Type B pancreatic cell (in vitro differentiated cells): ENCODE results near the gene LPCAT1. TPM values are rescaled to one million over a fixed set of nuclear protein-coding genes. Genes with fewer than 3 reads are reported as not detected.

Source experiments
- DNase-seq: peaks from one replicate; pipeline ENCODE4 v3.0.0; 2021; ENCODE audit warnings: mixed read lengths; ENCODE audit not compliant: unreplicated experiment; ENCODE audit errors: extremely low spot score
- H3K27ac Mint-ChIP-seq: 2 replicates; pipeline ENCODE4 v1.8.0; 2021; ENCODE audit warnings: mild to moderate bottlenecking, mixed read lengths
- H3K27me3 Mint-ChIP-seq: 2 replicates; pipeline ENCODE4 v1.8.0; 2021; ENCODE audit warnings: mixed read lengths
- H3K36me3 Mint-ChIP-seq: 2 replicates; pipeline ENCODE4 v1.8.0; 2021; ENCODE audit warnings: mixed read lengths
- H3K4me1 Mint-ChIP-seq: one replicate; pipeline ENCODE4 v1.8.0; 2021; ENCODE audit warnings: mixed read lengths; ENCODE audit not compliant: unreplicated experiment
- H3K4me3 Mint-ChIP-seq: 2 replicates; pipeline ENCODE4 v1.8.0; 2021; ENCODE audit warnings: mild to moderate bottlenecking, mixed read lengths
- H3K9me3 Mint-ChIP-seq: 2 replicates; pipeline ENCODE4 v1.8.0; 2021; ENCODE audit warnings: mixed read lengths
- CTCF ChIP-seq: fragments of 200-600 bp; sonication (generic); conservative IDR thresholded peaks from 2 replicates; pipeline ENCODE4 v1.5.0; 2021; ENCODE audit warnings: antibody characterized with exemption, mild to moderate bottlenecking
- total RNA-seq: library from RNA; stranded (reverse); gene quantifications from 2 replicates; pipeline ENCODE4 v1.2.1, GENCODE V29; 2021; ENCODE audit warnings: low replicate concordance

LPCAT1 gene
- total RNA-seq, 1 donor from 2014 or later, result 91.6 TPM

GRCh38 chr5:1565737-1566734, 42.3 kb upstream of the LPCAT1 start:
- Mint-ChIP-seq H3K36me3 (peaks cover 17% of the 10 kb centered on the region), H3K9me3 (no peaks in the 10 kb centered on the region), H3K27ac (no peak overlapping the region), H3K4me3 (no peak overlapping the region), H3K4me1 (peaks cover 15% of the 10 kb centered on the region), H3K27me3 (no peaks in the 10 kb centered on the region)
- DNase-seq, result no peak
- TF ChIP-seq CTCF, result no peak

- no peak for TF ChIP-seq CTCF
- Mint-ChIP-seq H3K27ac (no peak overlapping the region), H3K4me3 (no peak overlapping the region)
Observed at GRCh38 chr5:1564824-1565736, 41.3 kb upstream of the LPCAT1 start.

GRCh38 chr5:1564182-1564748, 40.5 kb upstream of the LPCAT1 start:
- H3K4me3 Mint-ChIP-seq, result no peak overlapping the region

More at GRCh38 chr5:1564824-1565736, 41.3 kb upstream of the LPCAT1 start:
- Mint-ChIP-seq H3K4me1 (peaks cover 15% of the 10 kb centered on the region), H3K9me3 (no peaks in the 10 kb centered on the region), H3K27me3 (no peaks in the 10 kb centered on the region), H3K36me3 (peaks cover 8% of the 10 kb centered on the region)
- DNase-seq, result no peak

GRCh38 chr5:1563617-1564181, 39.9 kb upstream of the LPCAT1 start:
- no peak for DNase-seq
- Mint-ChIP-seq H3K9me3 (no peaks in the 10 kb centered on the region), H3K36me3 (peaks cover 7% of the 10 kb centered on the region), H3K27me3 (no peaks in the 10 kb centered on the region), H3K27ac (no peak overlapping the region), H3K4me1 (peaks cover 14% of the 10 kb centered on the region), H3K4me3 (no peak overlapping the region)
- TF ChIP-seq CTCF, result no peak

More at GRCh38 chr5:1564182-1564748, 40.5 kb upstream of the LPCAT1 start:
- H3K9me3 Mint-ChIP-seq, result no peaks in the 10 kb centered on the region
- peaks cover 7% of the 10 kb centered on the region for H3K36me3 Mint-ChIP-seq
- no peak overlapping the region for H3K27ac Mint-ChIP-seq
- no peak for TF ChIP-seq CTCF
- DNase-seq, result no peak
- no peaks in the 10 kb centered on the region for H3K27me3 Mint-ChIP-seq
- H3K4me1 Mint-ChIP-seq, result peaks cover 15% of the 10 kb centered on the region

- Mint-ChIP-seq H3K36me3 (peaks cover under 1% of the 10 kb centered on the region), H3K9me3 (no peaks in the 10 kb centered on the region)
Observed at GRCh38 chr5:1563051-1563461, 39.3 kb upstream of the LPCAT1 start.

More at GRCh38 chr5:1563051-1563461, 39.3 kb upstream of the LPCAT1 start:
- no peak for TF ChIP-seq CTCF
- H3K27me3 Mint-ChIP-seq, result no peaks in the 10 kb centered on the region
- H3K4me1 Mint-ChIP-seq, result peaks cover 8% of the 10 kb centered on the region
- DNase-seq, result no peak
- no peak overlapping the region for H3K27ac Mint-ChIP-seq
- no peak overlapping the region for H3K4me3 Mint-ChIP-seq
